ENCODE data around the gene AP5Z1.

- TF ChIP-seq, protein P1, sequence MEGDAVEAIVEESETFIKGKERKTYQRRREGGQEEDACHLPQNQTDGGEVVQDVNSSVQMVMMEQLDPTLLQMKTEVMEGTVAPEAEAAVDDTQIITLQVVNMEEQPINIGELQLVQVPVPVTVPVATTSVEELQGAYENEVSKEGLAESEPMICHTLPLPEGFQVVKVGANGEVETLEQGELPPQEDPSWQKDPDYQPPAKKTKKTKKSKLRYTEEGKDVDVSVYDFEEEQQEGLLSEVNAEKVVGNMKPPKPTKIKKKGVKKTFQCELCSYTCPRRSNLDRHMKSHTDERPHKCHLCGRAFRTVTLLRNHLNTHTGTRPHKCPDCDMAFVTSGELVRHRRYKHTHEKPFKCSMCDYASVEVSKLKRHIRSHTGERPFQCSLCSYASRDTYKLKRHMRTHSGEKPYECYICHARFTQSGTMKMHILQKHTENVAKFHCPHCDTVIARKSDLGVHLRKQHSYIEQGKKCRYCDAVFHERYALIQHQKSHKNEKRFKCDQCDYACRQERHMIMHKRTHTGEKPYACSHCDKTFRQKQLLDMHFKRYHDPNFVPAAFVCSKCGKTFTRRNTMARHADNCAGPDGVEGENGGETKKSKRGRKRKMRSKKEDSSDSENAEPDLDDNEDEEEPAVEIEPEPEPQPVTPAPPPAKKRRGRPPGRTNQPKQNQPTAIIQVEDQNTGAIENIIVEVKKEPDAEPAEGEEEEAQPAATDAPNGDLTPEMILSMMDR (conservative IDR thresholded peaks at IDR 0.05; ENCODE audit: low read depth, low read length): no peak
- no peak for TF ChIP-seq EZH2 (IDR thresholded peaks at IDR 0.05; ENCODE audit: borderline replicate concordance, low read depth, low read length, poor library complexity, severe bottlenecking)
These were observed 45.1 kb downstream of the AP5Z1 start for GRCh38 chr7:4820405-4820966.
